GM19238 (cell line): ENCODE results near the gene INO80E.

Source experiments
- DNase-seq: peaks from one replicate; pipeline ENCODE4 v3.0.0; 2011; ENCODE audit warnings: low spot score; ENCODE audit not compliant: insufficient read length

Gene INO80E

GRCh38 chr16:29975811-29976511 lies 20.1 kb upstream of the INO80E start:
- no peak for DNase-seq

DNA sequence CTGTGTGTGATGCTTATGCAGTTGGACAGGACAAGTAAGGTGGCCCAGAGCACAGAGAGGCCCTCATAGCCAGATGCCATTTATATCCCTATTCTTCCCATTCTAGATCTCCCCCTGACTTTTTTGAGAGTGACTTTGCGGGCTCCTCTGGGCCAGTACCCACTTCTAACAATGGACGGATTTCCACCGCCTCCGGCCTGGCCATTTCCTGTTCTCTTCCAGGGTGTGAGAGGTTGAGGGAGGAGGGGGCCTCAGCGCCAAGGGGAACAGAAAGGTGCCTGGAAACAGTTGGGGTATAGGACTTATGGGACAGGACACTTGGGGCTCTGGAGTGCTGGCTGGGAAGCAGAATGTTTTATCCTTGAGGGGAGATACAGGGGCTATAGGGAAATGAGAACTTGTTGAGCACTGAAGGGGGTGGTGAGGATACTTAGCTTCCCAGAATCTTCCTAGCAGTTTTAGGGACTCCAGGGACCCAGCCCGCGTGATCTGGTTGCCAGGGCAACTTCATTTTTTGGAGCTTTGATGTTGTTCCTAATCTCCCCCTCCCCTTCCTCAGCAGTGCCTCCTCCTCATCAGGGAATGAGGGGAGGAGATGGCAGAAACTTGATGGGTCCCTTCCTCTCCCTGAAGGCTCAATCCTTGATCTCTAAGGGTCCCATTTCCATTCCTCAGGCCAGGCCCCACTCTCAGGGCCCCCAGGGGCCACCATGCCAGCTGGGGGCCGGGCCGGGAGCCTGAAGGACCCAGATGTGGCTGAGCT lies 18.8 kb upstream of the INO80E start:
- no peak for DNase-seq

- DNase-seq, result no peak
These were observed 18.0 kb upstream of the INO80E start for GRCh38 chr16:29978081-29978480.

- DNase-seq, result no peak
These were observed 17.3 kb upstream of the INO80E start for GRCh38 chr16:29978564-29979270.

DNA sequence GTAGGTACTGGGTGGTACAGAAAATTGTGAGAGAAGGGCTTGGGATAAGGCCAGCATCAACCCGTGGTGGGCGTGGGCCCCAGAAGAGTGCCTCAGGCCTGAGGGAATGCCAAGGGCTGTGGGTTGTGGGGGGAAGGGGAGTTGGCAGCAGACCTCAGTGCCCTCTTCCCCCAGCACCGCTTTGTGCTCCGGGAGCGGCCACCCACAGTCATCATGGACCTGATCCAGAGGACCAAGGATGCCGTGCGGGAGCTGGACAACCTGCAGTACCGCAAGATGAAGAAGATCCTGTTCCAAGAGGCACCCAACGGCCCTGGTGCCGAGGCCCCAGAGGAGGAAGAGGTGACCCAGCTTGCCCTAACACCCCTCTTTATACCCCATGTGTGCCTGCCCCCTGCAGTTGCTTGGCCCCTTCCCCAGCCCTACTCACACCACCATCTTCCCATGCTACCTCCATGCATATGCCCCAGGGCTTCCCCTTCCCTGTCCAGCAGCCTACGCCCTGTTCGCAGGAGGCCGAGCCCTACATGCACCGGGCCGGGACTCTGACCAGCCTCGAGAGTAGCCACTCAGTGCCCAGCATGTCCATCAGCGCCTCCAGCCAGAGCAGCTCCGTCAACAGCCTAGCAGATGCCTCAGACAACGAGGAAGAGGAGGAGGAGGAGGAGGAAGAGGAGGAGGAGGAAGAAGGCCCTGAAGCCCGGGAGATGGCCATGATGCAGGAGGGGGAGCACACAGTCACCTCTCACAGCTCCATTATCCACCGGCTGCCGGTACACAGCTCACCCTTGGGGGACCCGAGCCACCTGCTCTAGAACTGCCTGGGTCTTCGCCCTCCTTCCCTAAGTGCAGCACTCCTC lies 13.3 kb upstream of the INO80E start:
- DNase-seq, result no peak

DNA sequence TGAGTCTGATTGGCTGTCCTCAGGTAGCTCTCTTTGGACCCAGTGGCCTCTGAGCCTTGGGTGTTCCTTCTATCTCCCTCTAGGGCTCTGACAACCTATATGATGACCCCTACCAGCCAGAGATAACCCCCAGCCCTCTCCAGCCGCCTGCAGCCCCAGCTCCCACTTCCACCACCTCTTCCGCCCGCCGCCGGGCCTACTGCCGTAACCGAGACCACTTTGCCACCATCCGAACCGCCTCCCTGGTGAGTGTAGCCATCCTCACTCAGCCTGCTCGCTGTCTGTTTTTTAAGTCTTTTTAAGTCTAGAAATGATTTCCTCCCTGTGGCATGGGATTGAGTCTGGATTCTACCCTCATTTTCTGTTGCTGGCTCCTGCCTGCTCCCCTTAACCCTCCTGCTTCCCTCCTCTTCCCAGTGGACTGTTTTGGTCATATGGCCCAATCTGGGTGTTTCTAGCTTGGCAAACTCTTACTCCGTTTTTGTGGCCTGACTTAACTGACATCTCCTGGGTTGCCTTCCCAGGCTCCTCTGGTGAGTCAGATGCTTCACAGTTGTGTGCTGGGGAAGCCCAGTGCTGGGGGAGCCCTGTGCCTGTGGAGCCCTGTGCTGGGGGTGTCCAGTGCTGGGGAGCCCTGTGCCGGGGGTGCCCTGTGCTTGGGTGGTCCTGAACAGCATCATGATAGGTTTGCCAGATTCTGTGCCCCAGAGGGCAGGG lies 12.5 kb upstream of the INO80E start:
- no peak for DNase-seq

GRCh38 chr16:29984137-29984763 lies 11.8 kb upstream of the INO80E start:
- DNase-seq, result no peak

DNA sequence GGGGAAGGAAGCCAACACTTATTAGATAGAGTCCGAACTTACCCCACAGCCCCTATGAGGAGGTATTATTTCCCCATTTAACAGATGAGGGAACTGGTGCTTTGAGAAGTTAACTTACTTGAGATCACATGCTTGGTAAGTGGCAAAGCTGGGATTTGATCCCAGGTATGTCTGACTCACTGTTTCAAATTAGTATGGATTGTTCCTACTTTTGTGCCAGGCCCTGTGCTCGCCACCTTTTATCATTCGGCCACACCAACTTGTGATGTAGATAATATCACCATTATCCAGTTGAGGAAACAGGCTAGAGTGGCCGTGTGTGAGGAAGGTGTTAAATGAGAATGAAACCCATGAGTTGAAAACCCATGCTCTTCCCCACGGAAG lies 11.3 kb upstream of the INO80E start:
- no peak for DNase-seq

- no peak for DNase-seq
These were observed 10.7 kb upstream of the INO80E start for GRCh38 chr16:29985271-29985811.

- DNase-seq, result no peak
These were observed 9.8 kb upstream of the INO80E start for GRCh38 chr16:29986231-29986630.

- DNase-seq, result no peak
These were observed 9.1 kb upstream of the INO80E start for GRCh38 chr16:29986931-29987330.

DNA sequence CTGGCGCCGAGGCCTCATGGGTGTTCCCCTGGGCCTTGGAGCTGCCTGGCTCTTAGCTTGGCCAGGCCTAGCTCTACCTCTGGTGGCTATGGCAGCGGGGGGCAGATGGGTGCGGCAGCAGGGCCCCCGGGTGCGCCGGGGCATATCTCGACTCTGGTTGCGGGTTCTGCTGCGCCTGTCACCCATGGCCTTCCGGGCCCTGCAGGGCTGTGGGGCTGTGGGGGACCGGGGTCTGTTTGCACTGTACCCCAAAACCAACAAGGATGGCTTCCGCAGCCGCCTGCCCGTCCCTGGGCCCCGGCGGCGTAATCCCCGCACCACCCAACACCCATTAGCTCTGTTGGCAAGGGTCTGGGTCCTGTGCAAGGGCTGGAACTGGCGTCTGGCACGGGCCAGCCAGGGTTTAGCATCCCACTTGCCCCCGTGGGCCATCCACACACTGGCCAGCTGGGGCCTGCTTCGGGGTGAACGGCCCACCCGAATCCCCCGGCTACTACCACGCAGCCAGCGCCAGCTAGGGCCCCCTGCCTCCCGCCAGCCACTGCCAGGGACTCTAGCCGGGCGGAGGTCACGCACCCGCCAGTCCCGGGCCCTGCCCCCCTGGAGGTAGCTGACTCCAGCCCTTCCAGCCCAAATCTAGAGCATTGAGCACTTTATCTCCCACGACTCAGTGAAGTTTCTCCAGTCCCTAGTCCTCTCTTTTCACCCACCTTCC lies 8.5 kb upstream of the INO80E start:
- DNase-seq, result no peak

DNA sequence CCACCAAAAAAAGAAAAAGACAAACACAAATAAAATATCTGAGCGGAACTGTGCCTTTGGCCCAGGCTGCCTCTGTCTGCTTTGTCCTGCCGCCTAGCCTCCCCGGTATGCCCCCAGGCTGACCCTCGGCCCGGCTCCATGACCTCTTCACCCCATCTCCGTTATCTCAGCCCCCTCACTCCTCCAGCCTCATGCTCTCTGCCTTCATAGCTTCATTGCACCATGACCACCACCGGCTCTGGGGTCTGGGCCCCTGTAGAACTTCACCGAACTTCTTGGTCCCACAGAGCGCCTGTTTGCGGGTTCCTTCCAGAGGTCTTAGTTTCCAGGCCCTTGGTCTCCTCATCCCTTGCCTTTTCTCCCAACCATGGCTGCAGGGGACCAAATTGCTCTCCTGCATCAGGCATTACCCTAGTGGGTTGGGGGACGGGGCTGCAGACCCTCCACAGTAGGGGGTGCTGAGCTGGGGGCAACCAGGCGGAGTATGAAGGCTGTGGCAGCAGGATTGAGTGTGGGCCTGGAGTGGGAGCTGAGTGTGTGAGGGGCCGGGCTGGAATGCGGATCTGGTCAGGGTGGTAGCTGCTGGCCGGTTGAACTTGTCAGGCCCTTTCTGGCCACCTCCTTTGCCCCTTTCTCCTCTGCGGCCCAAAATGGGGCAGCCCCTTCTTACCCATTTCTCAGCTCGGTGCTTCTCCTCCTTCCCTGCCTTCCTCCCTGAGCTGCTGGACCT lies 7.5 kb upstream of the INO80E start:
- DNase-seq, result no peak

GRCh38 chr16:29989111-29989858 lies 6.8 kb upstream of the INO80E start:
- DNase-seq, result no peak

- DNase-seq, result no peak
These were observed 6.0 kb upstream of the INO80E start for GRCh38 chr16:29990034-29990433.

DNA sequence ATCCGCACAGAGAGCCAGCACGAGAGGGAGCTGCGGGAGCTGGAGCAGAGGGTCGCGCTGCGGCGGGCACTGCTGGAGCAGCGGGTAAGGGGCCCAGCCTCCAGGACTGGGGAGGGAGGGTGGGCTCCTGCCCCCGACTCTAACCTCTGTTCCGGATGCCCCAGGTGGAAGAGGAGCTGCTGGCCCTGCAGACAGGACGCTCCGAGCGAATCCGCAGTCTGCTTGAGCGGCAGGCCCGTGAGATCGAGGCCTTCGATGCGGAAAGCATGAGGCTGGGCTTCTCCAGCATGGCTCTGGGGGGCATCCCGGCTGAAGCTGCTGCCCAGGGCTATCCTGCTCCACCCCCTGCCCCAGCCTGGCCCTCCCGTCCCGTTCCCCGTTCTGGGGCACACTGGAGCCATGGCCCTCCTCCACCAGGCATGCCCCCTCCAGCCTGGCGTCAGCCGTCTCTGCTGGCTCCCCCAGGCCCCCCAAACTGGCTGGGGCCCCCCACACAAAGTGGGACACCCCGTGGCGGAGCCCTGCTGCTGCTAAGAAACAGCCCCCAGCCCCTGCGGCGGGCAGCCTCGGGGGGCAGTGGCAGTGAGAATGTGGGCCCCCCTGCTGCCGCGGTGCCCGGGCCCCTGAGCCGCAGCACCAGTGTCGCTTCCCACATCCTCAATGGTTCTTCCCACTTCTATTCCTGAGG lies 5.0 kb upstream of the INO80E start:
- DNase-seq, result no peak

GRCh38 chr16:29991571-29991904 lies 4.5 kb upstream of the INO80E start:
- no peak for DNase-seq
